ENCODE results near the gene DYNC1H1. TPM values are rescaled to one million over a fixed set of nuclear protein-coding genes. Genes with fewer than 3 reads are reported as not detected.

Gene DYNC1H1
- total and polyA plus RNA-seq, 2 experiments from 2014 or later: 141 to 405 TPM

GRCh38 chr14:101945171-101945570 lies 19.2 kb upstream of the DYNC1H1 start:
- Histone ChIP-seq H3K4me2 (no peak overlapping the region), H4K20me1 (ENCODE audit: insufficient read depth, poor library complexity, severe bottlenecking) (no peaks in the 10 kb centered on the region)

GRCh38 chr14:101947577-101947903 lies 16.8 kb upstream of the DYNC1H1 start:
- Histone ChIP-seq H3K9me2 (replicated peaks; ENCODE audit: insufficient read depth) (no peaks in the 10 kb centered on the region), H4K20me1 (ENCODE audit: insufficient read depth, poor library complexity, severe bottlenecking) (no peaks in the 10 kb centered on the region), H3K27me3 (peaks cover 3% of the 10 kb centered on the region), H3K4me1 (ENCODE audit: insufficient read depth) (peaks cover 7% of the 10 kb centered on the region), H2AFZ (peak overlapping the region; percentile 52), H3K9me3 (ENCODE audit: low read depth) (no peaks in the 10 kb centered on the region), H3K4me2 (peak overlapping the region; percentile 80), H3K36me3 (replicated peaks; ENCODE audit: insufficient read depth, low read depth) (no peaks in the 10 kb centered on the region), H3K27ac (peak overlapping the region; percentile 96), H3K4me3 (peak overlapping the region; percentile 41), H3K79me2 (peaks cover 16% of the 10 kb centered on the region)
- 22% methylated on average over 8 of the region's 8 CpGs for WGBS (ENCODE audit: low lambda C conversion rate, missing lambda C conversion rate)
- TF ChIP-seq EZH2phosphoT487 (IDR thresholded peaks at IDR 0.05; ENCODE audit: low read depth, severe bottlenecking, unreplicated experiment): no peak
- no peak for TF ChIP-seq CTCF (IDR thresholded peaks at IDR 0.05; ENCODE audit: poor library complexity)
- no peak for TF ChIP-seq EZH2 (IDR thresholded peaks at IDR 0.05; ENCODE audit: borderline replicate concordance)
- no peak for DNase-seq (ENCODE audit: low spot score)

More at GRCh38 chr14:101945171-101945570, 19.2 kb upstream of the DYNC1H1 start:
- Histone ChIP-seq H3K27me3 (peaks cover 3% of the 10 kb centered on the region), H3K9me3 (ENCODE audit: low read depth) (no peaks in the 10 kb centered on the region), H3K36me3 (replicated peaks; ENCODE audit: insufficient read depth, low read depth) (no peaks in the 10 kb centered on the region), H3K4me3 (no peak overlapping the region), H3K9me2 (replicated peaks; ENCODE audit: insufficient read depth) (no peaks in the 10 kb centered on the region), H3K4me1 (ENCODE audit: insufficient read depth) (peaks cover 7% of the 10 kb centered on the region), H2AFZ (no peak overlapping the region), H3K27ac (no peak overlapping the region), H3K79me2 (peaks cover 14% of the 10 kb centered on the region)
- DNase-seq (ENCODE audit: low spot score): no peak
- WGBS (ENCODE audit: low lambda C conversion rate, missing lambda C conversion rate): 11% methylated on average over 5 of the region's 5 CpGs
- TF ChIP-seq EZH2phosphoT487 (IDR thresholded peaks at IDR 0.05; ENCODE audit: low read depth, severe bottlenecking, unreplicated experiment): no peak
- TF ChIP-seq CTCF (IDR thresholded peaks at IDR 0.05; ENCODE audit: poor library complexity): no peak
- no peak for TF ChIP-seq EZH2 (IDR thresholded peaks at IDR 0.05; ENCODE audit: borderline replicate concordance)

GRCh38 chr14:101947904-101948665 lies 16.3 kb upstream of the DYNC1H1 start:
- Histone ChIP-seq H3K36me3 (replicated peaks; ENCODE audit: insufficient read depth, low read depth) (no peaks in the 10 kb centered on the region), H3K27me3 (peaks cover 3% of the 10 kb centered on the region), H3K9me2 (replicated peaks; ENCODE audit: insufficient read depth) (no peaks in the 10 kb centered on the region), H4K20me1 (ENCODE audit: insufficient read depth, poor library complexity, severe bottlenecking) (no peaks in the 10 kb centered on the region), H3K4me3 (peak overlapping the region; percentile 41), H3K4me2 (peak overlapping the region; percentile 88), H3K4me1 (ENCODE audit: insufficient read depth) (peaks cover 7% of the 10 kb centered on the region), H3K79me2 (peaks cover 16% of the 10 kb centered on the region), H3K27ac (peak overlapping the region; percentile 97), H2AFZ (peak overlapping the region; percentile 52), H3K9me3 (ENCODE audit: low read depth) (no peaks in the 10 kb centered on the region)
- under 1% methylated on average over 53 of the region's 53 CpGs for WGBS (ENCODE audit: low lambda C conversion rate, missing lambda C conversion rate)
- DNase-seq (ENCODE audit: low spot score): peak; percentile 100
- TF ChIP-seq CTCF (IDR thresholded peaks at IDR 0.05; ENCODE audit: poor library complexity): no peak
- TF ChIP-seq EZH2phosphoT487 (IDR thresholded peaks at IDR 0.05; ENCODE audit: low read depth, severe bottlenecking, unreplicated experiment): no peak
- TF ChIP-seq EZH2 (IDR thresholded peaks at IDR 0.05; ENCODE audit: borderline replicate concordance): no peak

All from hepatocyte (in vitro differentiated cells).